ENCODE data around the gene MYO6. TPM values are rescaled to one million over a fixed set of nuclear protein-coding genes. Genes with fewer than 3 reads are reported as not detected.

Gene MYO6
- polyA plus RNA-seq, 1 donor = 6.4 TPM

- DNase-seq = no peak
Measured at GRCh38 chr6:75770844-75771243, 21.8 kb downstream of the MYO6 start.

DNA sequence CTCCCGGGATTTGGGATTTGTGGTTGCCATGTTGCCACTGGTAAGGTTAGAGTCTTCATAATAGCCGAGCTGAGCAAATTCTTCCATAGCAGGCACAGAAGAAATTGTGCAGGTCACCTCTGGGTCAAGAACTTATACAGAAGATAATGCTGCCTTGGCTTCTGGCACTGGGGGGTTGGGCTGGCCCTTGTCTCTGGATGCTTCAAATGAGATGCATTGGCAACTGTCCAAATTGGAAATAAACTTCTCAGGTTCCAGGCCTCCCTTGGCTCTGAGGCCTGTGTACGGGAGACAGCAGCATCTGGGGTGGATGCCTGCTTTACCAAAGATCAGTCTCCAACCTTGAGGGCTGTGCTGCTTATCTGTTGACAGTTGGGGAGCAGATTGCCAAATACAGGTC, 26.2 kb downstream of the MYO6 start:
- DNase-seq = no peak

DNA sequence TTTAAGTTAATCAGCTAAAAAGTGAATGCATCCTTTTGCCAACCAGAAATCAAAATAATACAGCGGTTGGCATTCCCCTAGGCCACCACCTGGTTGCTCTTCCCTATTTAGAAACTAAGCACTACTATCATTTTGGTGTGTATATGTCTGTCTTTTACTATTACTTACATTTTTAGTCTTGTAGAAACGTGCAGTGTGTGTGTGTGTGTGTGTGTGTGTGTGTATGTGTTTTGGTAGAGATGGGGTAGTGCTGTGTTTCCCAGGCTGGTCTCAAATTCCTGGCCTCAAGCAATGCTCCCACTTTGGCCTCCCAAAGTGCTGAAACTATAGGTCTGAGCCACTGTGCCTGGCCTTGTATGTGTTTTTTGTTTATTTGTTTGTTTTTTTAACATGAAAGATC, 27.4 kb downstream of the MYO6 start:
- no peak for DNase-seq

GRCh38 chr6:75778757-75779156, 29.7 kb downstream of the MYO6 start:
- no peak for DNase-seq

DNA sequence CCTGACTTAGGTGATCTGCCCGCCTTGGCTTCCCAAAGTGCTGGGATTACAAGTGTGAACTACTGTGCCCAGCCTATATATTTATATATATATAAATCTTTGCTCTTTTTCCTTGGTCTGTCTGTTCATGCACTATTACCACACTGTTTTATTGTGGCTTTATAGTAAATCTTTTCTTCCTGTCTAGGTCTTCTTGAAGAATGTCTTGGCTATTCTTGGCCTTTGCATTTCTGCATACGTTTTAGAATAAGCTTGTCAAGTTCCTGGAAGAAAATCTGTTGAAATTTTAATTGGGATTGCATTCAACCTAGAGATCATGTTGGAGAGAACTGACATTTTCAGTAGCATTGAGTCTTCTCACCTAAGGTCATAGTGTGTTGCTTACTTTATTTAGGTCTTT, 37.1 kb downstream of the MYO6 start:
- no peak for DNase-seq

GRCh38 chr6:75788894-75789293, 39.9 kb downstream of the MYO6 start:
- no peak for DNase-seq

DNA sequence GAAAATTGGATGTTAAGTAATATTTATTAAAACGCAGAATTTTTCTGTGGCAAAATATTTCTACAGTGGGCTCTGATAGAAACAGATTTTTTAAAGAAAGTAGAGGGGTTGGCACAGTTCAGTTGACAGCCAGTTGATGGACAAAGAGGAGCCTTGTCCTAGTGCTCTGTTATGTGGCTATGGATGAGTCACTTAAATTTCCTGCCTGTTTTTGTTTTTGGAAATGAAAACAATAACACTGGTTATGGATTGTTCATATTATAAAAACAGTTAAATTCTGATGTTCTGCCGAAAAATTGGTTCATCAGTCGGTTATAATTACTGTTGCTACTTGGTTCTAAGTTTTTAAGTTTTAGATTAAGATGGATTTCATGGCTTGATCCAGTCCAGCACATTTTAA, 42.8 kb downstream of the MYO6 start:
- DNase-seq = no peak

GRCh38 chr6:75794351-75794846, 45.4 kb downstream of the MYO6 start:
- DNase-seq = no peak

GRCh38 chr6:75794954-75795739, 46.1 kb downstream of the MYO6 start:
- DNase-seq = peak; percentile 4

DNA sequence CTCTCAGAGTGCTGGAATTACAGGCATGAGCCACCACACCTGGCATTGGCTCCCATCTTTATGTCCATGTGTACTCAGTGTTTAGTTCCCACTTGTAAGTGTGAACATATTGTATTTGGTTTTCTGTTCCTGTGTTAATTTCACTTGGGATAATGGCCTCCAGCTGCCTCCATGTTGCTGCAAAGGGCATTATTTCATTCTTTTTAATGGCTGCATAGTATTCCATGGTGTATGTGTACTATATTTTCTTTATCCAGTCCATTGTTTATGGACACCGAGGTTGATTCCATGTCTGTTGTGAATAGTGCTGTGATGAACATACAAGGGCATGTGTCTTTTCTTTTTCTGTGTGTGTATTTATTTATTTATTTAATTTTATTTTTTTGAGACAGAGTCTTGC, 47.7 kb downstream of the MYO6 start:
- no peak for DNase-seq

- no peak for DNase-seq
Measured at GRCh38 chr6:75800133-75800532, 51.1 kb downstream of the MYO6 start.

GRCh38 chr6:75800708-75801505, 51.9 kb downstream of the MYO6 start:
- no peak for DNase-seq

- no peak for DNase-seq
Measured at GRCh38 chr6:75802366-75802765, 53.3 kb downstream of the MYO6 start.

- no peak for DNase-seq
Measured at GRCh38 chr6:75808507-75808906, 59.5 kb downstream of the MYO6 start.

DNA sequence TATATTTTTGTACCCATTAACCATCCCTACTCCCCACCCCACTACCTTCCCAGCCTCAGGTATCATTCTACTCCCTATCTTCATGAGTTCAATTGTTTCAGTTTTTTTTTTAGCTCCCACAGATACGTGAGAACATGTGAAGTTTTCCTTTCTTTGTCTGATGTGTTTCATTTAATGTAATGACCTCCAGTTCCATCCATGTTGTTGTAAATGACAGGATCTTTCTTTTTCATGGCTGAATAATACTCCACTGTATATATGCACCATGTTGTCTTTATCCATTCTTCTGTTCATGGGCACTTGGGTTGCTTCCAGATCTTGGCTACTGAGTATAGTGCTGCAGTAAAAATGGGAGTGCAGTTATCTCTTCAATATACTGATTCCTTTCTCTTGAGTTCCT, 63.5 kb downstream of the MYO6 start:
- no peak for DNase-seq

- no peak for DNase-seq
Measured at GRCh38 chr6:75813476-75814250, 64.6 kb downstream of the MYO6 start.

GRCh38 chr6:75815756-75816155, 66.7 kb downstream of the MYO6 start:
- no peak for DNase-seq

DNA sequence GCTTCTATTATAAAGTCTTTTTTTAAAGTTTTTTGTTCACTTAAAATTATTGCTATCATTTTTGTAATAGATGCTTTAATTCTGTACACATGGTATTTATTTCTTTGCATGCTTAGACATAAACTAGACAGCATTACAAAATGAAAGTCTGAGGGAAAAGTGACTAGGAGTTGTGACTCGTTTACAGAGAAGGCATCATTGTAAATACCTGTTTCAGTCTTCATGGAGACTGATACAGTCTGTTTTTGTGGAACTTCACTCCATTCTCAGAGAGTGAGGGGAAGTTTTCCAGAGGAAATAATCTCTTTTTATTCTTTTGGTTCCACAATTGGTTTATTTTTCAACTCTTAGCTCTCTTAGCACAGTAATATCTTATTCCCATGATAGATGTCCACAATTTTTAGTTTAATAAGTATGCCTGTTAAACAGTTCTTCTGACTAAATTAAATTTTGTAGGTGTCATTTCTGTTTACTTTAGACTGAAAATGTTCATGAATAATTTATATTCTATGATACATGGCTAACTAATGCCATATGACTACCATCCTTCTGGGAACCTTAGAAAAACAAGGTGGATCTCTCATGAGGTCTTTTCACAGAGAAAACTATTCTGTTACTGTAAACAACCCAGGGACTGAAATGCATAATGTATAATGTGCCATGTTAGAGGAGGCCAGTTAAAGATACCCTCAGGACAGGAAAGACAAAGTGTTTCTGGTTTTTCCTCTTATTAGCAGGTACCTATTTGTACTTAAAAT, 69.2 kb downstream of the MYO6 start:
- no peak for DNase-seq

- DNase-seq = no peak
Measured at GRCh38 chr6:75819776-75820487, 70.9 kb downstream of the MYO6 start.

- no peak for DNase-seq
Measured at GRCh38 chr6:75824160-75824559, 75.1 kb downstream of the MYO6 start.

GRCh38 chr6:75827163-75827562, 78.1 kb downstream of the MYO6 start:
- no peak for DNase-seq
